Left colon (tissue), 2 donors: ENCODE measurements around the gene TEX261. TPM values are rescaled to one million over a fixed set of nuclear protein-coding genes. Genes with fewer than 3 reads are reported as not detected.

Experiments used
- ATAC-seq: fragments of 200-7000 bp; cut with Tn5 transposase; one replicate; pipeline ENCODE4 v1.9.1; 2020; ENCODE audit warnings: mild to moderate bottlenecking, moderate library complexity
- DNase-seq, 2 donors: peaks; one replicate each; pipeline ENCODE4 v3.0.0-alpha.2; 2020
- intact Hi-C, 2 donors: fragments of 100-400 bp; cut with DNase I in 1 of 2; cut with micrococcal nuclease in 1 of 2; formaldehyde crosslinking; loops; one replicate each; pipeline versions ENCODE4 v1.11.2 to v1.14.0; 2022; cut with DNase I, micrococcal nuclease
- total RNA-seq, 2 donors: library from RNA; stranded (reverse); fragmentation: NEBNext Ultra II Directional; extraction: Animal tissue kit (Norgen Biotek cat#: 25700); gene quantifications; one replicate each; pipeline ENCODE4 v1.2.1, GENCODE V29; 2021
- donor health status: DM: no; HTN: no; CAD: no.
- donor health status: DM: yes; HTN: yes; CAD: no.

The TEX261 gene
- total RNA-seq, 2 donors from 2014 or later = 42.1 to 50.4 TPM

DNA sequence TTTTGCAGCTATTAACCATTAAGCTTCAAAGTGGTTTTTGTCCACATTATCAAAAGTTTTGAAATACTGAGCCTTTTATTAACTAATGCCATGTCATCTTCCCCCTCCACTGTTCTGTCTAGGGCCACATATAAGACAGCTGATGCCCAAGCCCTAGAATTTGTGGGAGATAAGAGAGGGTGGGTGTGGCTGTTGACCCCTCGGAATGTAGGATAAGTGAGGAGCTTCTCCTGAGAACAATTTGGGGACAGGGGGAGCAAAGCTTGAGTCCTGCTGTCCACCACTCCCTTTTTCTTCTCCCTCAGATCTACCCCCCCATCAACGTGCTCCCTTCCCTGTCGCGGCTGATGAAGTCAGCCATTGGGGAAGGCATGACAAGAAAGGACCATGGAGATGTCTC is 30.5 kb downstream of the TEX261 start:
- intact Hi-C loops = no loop called here
- DNase-seq (no peak), ATAC-seq (no peak)

DNA sequence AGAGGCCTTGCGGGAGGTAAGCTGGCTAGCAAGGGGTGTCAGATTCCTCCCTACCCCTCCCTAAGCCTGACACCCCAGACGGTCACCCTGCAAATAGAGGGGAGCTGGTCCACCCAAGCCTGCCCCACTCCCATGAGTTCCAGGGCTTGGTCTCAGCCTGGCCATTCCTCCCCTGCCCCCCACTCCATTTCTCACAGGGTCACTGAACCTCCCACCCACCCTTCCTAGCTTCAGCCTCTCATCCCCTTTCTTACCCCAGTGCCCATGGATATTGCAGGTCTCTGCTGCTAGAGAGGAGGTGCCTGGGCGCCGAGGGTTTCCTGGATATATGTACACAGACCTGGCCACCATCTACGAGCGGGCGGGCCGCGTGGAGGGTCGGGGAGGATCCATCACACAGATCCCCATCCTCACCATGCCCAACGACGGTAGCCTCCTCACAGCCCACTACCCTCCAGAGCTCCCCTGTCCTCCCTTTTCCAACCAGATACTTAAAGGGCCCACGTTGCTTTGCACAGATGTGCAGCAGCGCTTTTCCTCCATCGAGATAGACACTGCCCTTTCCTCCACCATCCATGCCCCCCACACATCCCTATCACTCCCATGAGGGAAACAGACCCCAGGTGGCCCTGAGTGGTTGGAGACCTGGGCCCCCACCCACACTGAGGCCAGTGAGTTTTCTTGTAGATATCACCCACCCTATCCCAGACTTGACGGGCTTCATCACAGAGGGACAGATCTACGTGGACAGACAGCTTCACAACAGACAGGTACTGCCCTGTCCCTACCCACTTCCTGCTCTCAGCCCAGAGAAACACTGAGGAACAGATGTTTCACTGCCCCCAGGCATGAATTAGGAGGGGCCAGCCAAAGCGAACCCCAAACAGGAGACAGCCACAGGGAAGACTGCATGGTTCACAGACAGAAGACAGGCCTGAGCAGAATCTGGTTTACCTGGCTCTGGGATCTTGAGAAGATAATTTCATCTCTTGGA is 31.5 kb downstream of the TEX261 start:
- peak in 1 of 2 donors; percentile 14 for DNase-seq

DNA sequence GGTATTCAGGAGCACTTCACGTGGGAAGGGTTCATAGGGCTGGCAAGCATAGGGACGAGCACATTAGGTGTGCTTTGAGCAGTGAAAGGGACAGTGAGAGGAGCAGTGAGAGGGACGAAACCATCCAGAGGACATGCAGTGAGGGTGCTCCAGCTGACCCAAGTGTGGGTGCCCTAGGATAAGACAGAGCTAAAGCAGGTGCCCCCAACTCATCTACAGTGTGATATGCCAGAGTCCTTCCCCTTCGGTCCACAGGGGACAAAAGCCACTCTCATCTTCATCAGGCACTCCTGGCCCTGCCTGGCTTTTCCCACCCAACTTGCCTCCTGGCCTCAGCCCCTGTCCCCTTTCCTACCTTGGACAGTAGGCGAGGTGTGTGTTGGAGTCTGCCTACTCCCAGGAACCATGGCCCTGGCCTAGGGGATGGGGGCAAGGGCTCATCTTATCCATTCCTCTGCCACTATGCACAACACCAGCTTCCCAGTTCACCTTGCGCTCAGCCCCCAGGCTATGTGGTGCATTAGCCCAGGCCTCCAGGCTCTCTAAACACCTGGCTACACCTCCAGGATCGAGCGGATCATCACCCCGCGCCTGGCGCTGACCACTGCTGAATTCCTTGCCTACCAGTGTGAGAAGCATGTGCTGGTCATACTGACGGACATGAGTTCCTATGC is 32.3 kb downstream of the TEX261 start:
- peak in 1 of 2 donors; percentile 9 for DNase-seq
- intact Hi-C loops = no loop called here
- ATAC-seq = no peak

More for the DNA sequence above, 31.5 kb downstream of the TEX261 start:
- no peak for ATAC-seq
- intact Hi-C loops = no loop called here

DNA sequence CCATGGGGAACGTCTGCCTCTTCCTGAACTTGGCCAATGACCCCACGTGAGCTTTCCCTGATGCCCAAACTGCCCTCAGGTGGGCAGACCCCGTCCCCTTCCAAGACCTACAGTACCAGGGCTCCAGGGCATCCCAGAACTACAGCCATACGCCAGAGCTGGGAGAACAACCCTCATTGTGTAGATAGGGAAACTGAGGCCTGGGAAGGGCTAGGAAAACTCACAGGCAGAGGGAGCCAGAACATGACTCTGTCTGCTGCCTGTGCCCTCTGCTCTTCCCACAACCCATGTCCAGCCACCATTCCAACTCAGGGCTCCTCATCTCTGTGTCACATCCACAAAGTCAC is 33.1 kb downstream of the TEX261 start:
- no peak for ATAC-seq
- DNase-seq = peak in 1 of 2 donors; percentile 2
- intact Hi-C loops = no loop called here

DNA sequence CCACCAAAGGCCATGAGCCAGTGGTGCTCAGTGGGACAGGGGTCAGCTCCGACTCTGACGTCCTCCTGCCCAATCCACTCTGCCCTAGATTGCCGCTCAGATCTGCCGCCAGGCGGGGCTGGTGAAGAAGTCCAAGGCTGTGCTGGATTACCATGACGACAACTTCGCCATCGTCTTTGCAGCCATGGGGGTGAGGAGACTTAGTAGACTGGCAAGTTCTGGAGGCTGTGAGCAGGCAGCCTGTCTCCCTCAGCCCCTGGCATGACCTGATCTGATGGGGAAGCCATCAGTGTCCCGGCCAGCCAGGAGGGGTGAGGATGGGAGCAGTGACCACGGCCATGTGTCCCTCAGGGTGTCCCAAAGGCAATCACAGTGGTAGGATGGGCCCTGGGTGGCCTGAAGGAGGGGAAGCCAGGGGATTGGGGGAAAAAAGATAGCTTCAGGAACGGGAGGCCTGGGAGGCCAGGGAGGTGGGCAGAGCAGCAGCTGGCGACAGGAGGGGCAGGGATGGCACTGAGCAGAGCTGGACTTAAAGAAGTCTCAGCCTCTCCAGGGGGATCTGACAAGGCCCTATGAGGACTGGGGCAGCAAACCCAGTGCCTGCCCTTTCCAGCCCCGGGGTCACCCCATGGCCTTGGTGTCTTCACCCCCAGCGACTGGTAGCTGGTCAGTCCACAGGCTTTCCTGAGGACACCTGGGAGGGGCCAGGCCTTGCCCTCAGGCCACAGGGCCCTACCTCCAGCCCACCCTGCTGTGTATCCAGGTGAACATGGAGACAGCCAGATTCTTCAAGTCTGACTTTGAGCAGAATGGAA is 33.6 kb downstream of the TEX261 start:
- ATAC-seq = no peak
- peak in 1 of 2 donors; percentile 20 for DNase-seq
- intact Hi-C loops = no loop called here

DNA sequence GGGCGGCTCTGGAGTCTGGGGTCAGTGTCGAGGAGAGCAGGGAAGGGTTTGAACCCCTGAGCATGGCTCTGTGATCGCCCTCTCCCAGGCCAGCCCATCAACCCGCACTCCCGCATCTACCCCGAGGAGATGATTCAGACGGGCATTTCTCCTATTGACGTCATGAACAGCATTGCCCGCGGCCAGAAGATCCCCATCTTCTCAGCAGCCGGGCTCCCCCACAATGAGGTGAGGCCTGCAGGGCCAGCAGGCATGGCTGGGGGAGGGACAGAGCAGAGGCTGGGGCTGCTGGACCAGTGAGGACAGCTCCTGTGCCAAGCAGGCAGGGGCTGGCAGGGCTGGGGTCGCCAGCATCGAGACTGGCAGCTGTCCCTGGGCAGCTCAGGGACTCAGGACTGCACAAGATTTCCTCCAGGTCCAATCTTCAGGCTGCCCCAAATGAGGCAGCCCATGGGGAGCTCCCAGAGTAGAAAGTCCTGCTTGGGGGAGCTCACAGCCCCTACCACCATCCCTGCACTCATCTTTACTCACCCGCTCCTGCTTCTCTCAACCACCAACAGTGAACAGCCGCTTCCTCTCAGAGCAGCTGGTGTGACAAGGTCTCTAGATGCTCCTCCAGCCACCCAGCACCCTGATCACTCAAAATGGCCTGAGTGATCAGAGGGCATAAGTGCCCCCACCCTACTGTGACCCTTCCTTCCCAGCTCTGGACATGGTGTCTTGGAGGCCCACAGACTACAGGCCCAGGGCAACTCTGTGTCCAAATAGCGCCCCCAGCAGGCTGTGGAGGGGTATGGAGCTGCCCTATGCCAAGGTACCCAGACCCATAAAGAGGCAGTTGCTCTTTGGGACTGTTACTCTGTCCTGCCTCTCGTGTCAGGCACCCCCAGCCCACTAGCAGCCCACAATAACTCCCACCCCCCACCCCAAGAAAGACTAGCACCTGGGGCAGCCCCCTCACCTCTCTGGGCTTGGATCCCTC is 34.5 kb downstream of the TEX261 start:
- no peak for ATAC-seq
- DNase-seq = peak in 1 of 2 donors; percentile 15
- intact Hi-C loops = no loop called here

DNA sequence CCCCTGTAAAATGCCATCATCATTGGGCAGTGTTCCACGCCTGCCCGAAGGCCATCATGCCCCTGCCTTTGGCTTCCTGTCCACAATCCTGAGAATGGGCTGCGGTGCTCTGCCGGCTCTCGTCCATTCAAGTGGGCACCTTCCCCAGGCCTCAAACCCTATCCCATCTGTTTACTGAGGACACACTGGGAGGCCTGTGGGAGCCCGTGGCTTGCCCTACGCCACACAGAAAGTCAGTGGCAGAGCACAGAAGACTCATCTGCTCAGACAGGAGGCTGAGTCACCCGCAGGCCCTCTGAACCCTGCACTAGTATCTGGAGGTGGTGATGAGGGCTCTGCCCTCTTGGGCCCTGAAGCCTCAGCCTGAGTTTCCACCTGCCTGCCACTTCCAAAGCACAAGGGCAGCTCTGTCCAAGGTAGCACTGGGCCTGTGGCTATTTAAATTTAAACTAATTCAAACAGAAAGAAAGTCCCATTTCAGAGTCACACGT is 35.4 kb downstream of the TEX261 start:
- DNase-seq (peak in 1 of 2 donors; percentile 5), ATAC-seq (no peak)
- intact Hi-C loops = no loop called here

DNA sequence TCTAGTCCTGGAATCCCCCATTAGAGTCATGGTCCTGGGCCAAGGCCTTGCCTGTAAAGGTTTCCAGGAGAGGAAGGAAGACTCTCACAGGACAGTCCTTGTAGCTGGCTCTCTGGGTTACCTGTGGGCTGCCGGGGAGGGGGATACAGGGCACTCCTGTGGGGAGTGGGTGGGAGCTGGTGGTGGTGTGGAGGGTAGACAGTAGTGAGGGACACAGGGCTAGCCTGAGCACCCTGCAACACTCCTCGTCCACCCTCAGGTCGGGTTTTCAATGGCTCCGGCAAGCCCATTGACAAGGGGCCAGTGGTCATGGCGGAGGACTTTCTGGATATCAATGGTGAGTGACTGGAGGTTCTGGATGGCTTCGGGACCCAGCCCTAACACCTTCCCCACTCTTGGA is 35.9 kb downstream of the TEX261 start:
- intact Hi-C loops = no loop called here
- ATAC-seq (no peak), DNase-seq (peak in 1 of 2 donors; percentile 9)

DNA sequence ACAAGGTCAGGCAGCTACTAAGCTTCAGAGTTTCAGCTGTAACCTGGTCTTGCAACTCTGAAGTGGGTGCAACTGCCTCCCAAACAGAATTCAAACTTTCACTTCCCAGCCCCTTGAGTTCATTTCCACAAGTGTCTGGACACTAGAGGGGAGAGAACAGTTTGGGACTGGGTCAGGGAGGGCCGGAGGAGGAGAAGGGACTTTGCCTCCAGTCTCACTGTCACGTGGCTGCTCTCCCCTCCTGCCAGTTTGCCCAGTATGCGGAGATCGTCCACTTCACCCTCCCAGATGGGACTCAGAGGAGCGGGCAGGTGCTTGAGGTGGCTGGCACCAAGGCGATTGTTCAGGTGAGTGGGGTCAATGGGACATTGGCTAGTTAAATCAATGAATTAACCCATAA is 36.9 kb downstream of the TEX261 start:
- ATAC-seq = peak; percentile 64
- DNase-seq = peak in 1 of 2 donors; percentile 23
- intact Hi-C loops = no loop called here

DNA sequence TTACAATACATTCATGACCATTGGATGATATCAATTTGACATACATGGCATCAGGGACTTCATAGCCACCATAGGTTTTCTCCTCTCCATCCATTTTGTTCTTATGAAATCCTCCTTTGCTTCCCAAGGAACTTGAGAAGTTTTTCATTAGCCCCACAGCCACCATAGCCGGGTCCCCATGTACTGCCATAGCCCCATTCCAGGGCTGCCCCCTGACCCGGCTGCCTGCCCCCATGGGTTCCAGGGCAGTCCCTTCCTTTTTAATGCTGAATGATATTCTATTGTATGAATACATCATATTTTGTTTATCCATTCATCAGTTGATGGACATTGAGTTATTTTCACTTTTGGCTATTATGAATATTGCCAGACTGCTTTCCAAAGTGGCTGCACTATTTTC is 38.5 kb downstream of the TEX261 start:
- ATAC-seq (no peak), DNase-seq (no peak)
- intact Hi-C loops = no loop called here

DNA sequence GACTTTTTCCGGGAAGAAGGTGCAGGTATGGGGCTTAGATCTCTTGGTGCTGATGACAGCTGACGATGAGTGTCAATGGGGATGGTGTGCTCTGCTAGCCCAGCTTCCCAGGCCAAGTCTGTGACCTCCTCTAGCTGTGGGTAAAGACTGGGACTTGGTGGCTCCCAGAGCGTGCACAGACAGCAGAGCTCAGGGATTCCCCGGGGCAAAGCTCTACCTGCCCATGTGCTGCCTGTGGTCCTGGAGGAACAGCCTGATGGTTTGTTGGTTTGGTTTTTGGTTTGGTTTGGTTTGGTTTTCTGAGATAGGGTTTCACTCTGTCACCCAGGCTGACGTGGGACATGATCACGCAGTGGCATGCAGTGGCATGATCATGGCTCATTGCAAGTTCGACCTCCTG is 39.8 kb downstream of the TEX261 start:
- intact Hi-C loops = no loop called here
- ATAC-seq = no peak
- DNase-seq = peak in 1 of 2 donors; percentile 7

DNA sequence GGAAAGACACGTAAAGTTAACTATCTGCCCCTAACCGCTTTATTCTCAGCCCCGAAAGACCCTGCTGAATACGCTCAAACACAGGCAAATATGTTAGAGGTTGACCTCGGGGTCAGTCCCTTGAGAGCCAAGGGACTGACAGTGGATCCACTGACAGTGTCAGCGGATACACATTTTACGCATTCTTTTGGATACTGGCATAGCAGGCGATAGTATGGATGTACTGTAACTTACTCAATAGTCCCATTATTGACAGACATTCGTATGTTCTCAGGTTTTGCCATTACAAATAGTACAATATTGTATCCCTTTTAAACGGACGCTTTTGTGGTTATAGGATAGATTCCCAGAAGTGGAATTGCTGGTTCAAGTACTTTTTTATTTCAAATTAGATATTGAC is 45.6 kb downstream of the TEX261 start:
- intact Hi-C loops = loop anchor here in 1 of 2 donors (5.0 to 10.0 kb wide), 2 partner anchors 77 to 164 kb away; no protein-coding TSS in a partner anchor
- no peak for DNase-seq
- no peak for ATAC-seq

DNA sequence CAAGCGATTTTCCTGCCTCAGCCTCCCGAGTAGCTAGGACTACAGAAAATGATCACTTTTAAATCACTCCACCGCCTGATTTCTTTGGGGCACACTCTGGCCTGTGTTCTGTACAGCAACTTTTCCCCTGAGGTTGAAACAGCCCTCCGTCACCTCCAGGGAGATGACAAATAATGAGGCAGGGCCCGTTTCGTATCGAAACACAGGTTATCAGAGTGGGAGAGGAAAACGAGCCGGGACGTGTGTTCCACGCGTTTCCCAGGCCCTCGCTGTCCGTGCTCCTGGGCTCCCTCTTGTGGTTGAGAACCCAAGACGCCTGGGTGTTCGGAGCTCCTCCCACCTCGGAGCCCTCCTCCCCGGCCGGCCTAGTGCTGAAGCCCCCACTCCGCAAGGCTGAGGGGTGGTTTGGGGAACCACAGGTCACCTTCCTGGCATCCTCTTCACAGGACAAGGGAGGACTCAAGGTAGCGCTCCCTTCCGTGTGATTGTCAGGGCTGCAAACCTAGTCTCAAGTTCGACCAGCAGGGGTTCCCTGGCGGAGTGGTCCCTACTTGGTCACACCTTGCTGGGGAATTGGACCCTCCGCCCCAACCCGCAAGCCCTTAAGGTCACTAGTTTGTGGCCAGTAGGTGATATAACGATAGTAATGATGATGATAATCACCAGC is 46.2 kb downstream of the TEX261 start:
- peak; percentile 88 for ATAC-seq
- intact Hi-C loops = loop anchor here in 1 of 2 donors (5.0 to 10.0 kb wide), 2 partner anchors 76 to 164 kb away; no protein-coding TSS in a partner anchor
- DNase-seq = peak; percentile 60 to 83

DNA sequence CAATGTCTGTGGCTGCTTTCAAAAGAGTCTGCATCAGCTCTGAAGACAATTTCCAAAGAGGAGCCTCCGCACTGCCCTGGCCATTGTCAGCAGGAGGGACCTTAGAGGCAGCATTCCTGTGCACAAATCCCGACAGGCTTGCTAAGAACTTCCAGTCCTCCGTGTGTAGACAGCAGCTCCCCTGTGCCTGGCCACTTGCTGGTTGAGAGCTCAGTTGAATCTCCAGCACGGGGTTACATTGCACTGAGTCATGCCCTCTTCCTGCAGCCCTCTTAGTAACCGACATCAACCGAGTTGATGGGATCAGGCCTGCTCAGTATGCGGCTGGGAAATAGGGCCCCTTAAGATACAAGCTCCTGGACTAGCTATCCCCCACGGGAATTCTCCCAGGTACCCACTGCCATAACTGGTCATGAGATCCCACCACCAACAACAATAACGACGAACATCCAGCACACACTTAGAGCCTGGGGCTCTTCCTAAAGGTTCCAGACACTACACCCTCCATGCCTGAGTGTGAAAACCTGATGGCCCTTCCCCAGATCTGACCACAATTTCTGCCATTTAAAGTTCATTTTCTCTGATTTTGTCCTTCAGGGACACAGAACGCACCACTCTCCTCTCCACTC is 47.0 kb downstream of the TEX261 start:
- intact Hi-C loops = loop anchor here in 1 of 2 donors (5.0 to 10.0 kb wide), 2 partner anchors 75 to 163 kb away; no protein-coding TSS in a partner anchor
- peak in 1 of 2 donors; percentile 9 for DNase-seq
- ATAC-seq = peak; percentile 11

DNA sequence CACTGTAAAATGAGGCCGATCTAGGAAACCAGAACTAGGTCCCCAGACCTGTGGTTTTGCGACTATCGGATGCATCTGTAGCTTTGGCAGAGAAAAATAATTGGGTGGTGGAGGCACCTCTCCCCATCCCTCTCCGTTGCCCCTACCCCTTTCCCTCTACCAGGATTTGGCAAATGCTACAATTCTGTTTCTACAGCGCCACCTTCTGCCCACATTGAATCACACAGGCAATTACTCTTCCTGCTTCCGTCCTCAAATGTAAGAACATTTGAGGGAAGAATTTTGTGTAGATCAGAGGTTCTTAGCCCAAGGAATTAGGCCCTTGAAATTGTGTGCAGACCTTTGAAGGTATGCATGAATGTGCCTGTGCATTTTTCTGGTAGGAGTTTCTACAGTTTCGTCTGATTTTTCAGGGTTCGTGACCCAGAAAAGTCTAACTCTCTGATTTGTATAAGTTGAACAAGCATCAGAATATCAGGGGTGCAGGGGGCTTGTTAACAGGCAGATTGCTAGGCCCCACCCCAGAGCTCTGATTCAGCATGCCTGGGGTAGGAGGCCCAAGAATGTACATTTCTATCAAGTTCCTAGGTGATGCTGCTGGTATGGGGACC is 47.7 kb downstream of the TEX261 start:
- peak; percentile 61 for ATAC-seq
- intact Hi-C loops = loop anchor here in 1 of 2 donors (5.0 to 10.0 kb wide), 2 partner anchors 75 to 162 kb away; no protein-coding TSS in a partner anchor
- peak; percentile 17 to 54 for DNase-seq

DNA sequence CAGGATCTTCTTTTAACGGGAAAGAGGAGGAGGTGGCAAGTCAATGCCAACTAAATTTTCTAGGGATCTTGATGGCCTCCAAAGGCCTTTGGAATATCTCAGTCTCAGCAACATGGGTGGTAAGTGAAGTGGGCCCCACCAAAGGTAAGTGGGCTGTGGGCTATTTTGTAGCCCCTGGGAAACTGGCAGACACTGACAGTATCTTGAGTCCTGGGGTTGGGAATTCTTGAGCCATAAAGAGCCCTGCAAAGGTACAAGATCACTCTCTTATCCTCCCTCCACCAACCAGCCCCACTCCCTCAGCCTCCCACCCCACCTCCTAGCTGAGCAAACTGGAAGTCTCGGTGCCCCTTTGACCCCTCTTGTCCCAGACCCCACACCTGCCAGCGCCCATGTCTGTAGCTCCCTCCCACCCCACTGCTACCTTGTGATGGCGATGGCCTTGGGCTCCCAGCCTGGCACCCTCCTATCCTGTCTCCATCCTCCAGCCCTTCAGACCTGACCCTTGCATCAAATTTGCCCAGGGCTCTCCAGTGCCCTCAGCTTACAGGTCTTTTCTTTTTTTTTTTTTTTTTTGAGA is 50.5 kb downstream of the TEX261 start:
- DNase-seq = peak in 1 of 2 donors; percentile 4
- ATAC-seq = no peak

More for the DNA sequence above, 50.5 kb downstream of the TEX261 start:
- intact Hi-C loops = loop anchor here in 1 of 2 donors (10.0 kb wide), 1 partner anchor 159 kb away; no protein-coding TSS in a partner anchor
